ENCODE measurements around the gene OBI1.

GRCh38 chr13:78603240-78603957 is 55.6 kb downstream of the OBI1 start, which contains the start of gene POU4F1:
- TF ChIP-seq CTCF (IDR thresholded peaks at IDR 0.05; ENCODE audit: low read depth, low read length, poor library complexity, severe bottlenecking) (no peak), EZH2phosphoT487 (IDR thresholded peaks at IDR 0.05; ENCODE audit: borderline replicate concordance, low read length) (no peak)

All from DOHH2 (cell line).